Measurements from ENCODE around the gene C9orf43. TPM values are rescaled to one million over a fixed set of nuclear protein-coding genes. Genes with fewer than 3 reads are reported as not detected.

Gene C9orf43
- total RNA-seq, 1 donor from 2014 or later = not detected

DNA sequence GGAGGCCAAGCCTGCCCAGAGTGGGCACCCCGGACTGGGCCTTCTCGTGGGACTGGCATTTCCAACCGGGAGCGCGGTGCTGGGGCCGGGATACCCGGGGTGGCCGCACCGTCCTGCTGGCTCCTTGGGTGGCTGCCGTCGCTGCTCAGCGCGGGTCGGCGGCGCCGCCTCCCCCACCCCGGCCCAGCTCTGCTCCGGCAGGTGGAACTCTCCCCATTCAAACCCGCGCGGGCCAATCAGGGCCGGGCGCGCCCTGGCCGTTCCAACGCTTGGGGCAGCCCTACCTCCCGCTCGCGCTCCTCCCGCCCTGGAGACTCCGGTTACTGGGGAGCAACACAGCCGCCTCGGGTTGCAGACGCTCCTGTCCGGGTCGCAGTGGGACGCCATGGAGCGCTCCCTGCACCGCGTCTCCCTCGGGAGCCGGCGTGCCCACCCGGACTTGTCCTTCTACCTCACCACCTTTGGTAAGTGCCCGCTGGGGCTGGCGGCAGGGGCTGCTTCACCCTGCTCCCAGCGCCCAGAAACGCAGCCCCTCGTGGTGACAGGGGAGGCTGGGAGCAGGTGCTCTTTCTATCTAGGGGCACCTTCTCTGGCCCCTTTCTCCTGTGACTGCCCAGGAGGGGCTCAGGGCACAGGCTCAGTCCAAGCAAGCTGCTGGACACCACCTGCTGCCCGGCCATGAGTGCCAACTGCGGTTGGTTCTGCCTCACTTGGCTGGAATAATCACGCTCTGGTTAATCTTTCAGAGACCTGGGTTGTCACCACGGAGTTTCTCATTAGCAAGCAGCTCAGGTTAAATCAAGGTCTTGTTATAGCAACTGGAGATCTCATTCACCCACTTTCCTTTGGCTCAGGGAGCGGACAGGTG is 53.1 kb downstream of the C9orf43 start, which contains the start of gene RGS3:
RGS3 (plus strand) TSS at position 310 of the 868 bp plus-strand sequence; CDS start at position 386, 76 bp downstream.
- H3K27me3 ChIP-seq = no peaks in the 10 kb centered on the region
- no peaks in the 10 kb centered on the region for H3K9me3 ChIP-seq
- TF ChIP-seq, protein P1, sequence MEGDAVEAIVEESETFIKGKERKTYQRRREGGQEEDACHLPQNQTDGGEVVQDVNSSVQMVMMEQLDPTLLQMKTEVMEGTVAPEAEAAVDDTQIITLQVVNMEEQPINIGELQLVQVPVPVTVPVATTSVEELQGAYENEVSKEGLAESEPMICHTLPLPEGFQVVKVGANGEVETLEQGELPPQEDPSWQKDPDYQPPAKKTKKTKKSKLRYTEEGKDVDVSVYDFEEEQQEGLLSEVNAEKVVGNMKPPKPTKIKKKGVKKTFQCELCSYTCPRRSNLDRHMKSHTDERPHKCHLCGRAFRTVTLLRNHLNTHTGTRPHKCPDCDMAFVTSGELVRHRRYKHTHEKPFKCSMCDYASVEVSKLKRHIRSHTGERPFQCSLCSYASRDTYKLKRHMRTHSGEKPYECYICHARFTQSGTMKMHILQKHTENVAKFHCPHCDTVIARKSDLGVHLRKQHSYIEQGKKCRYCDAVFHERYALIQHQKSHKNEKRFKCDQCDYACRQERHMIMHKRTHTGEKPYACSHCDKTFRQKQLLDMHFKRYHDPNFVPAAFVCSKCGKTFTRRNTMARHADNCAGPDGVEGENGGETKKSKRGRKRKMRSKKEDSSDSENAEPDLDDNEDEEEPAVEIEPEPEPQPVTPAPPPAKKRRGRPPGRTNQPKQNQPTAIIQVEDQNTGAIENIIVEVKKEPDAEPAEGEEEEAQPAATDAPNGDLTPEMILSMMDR (IDR thresholded peaks at IDR 0.05) = peak in 1 of 3 experiments; percentile 41
- intact Hi-C loops (cut with DNase I) = loop anchor here (5.0 kb wide), 1 partner anchor 104 kb away; no protein-coding TSS in a partner anchor
- no peaks in the 10 kb centered on the region for H3K36me3 ChIP-seq
- peak within 1 kb of the TSS; percentile 81 to 83 for H3K27ac ChIP-seq
- H3K4me1 ChIP-seq = peaks cover 0 to 7% of the 10 kb centered on the region in 2 donors
- peak; percentile 37 to 86 for DNase-seq (ENCODE audit: low spot score in 2 of 2)
- H3K4me3 ChIP-seq = peak within 1 kb of the TSS; percentile 58 to 72

DNA sequence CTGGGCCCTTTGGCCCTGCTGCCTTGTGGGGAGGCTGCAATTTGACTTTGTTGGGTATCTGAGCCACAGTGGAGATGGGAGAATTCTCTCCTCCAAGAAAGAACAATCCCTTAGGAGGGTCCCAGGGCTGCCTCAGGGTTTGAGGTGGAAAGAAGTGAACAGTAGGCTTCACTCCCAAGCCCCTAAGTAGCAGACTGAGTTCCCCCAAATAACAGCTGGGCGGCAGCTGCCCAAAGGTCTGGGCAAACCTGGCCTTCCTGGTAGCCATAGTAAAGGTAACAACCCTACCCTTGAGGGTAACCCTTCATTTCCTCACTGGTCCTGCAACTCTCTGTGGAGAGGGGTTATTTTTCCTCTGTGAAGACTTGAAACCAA is 53.7 kb downstream of the C9orf43 start:
- Histone ChIP-seq H3K9me3 (no peaks in the 10 kb centered on the region), H3K36me3 (no peaks in the 10 kb centered on the region), H3K27me3 (no peaks in the 10 kb centered on the region), H3K4me1 (peaks cover 0 to 9% of the 10 kb centered on the region in 2 donors), H3K27ac (peak overlapping the region; percentile 81 to 83), H3K4me3 (peak overlapping the region; percentile 58 to 72)
- TF ChIP-seq, protein P1 (IDR thresholded peaks at IDR 0.05) = no peak
- DNase-seq (ENCODE audit: low spot score in 2 of 2) = no peak
- intact Hi-C loops (cut with DNase I) = loop anchor here (5.0 kb wide), 1 partner anchor 103 kb away; no protein-coding TSS in a partner anchor

DNA sequence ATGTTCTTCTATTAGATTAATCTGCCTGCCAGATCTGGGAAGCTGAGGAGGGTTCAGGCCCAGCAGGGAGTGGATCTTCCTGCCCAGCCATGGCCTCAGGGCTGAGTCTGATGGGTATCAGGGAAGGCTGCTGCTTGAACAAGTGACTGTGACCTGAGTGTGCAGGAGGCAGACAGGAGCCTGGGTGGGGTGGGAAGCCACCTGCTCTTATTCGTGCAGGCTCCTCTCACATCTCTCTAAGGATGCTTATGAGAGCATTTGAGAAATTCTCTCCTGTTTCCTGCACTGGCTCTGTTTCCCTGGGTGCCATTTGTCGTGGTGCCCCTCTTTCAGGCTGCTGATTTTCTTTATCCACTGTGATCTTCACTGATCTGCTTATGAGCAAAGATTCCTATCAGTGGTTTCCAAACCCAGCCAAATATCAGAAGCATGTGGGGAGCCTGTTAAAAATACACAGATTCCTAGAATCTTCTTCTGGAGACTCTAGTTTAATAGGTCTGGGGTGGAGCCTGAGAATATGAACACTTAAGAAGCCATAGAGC is 55.1 kb downstream of the C9orf43 start:
- no peaks in the 10 kb centered on the region for H3K9me3 ChIP-seq
- peak overlapping the region in 1 of 2 donors; percentile 72 for H3K4me3 ChIP-seq
- no peak for DNase-seq (ENCODE audit: low spot score in 2 of 2)
- peaks cover 0 to 12% of the 10 kb centered on the region in 2 donors for H3K4me1 ChIP-seq
- H3K27me3 ChIP-seq = no peaks in the 10 kb centered on the region
- no peaks in the 10 kb centered on the region for H3K36me3 ChIP-seq
- TF ChIP-seq, protein P1 (IDR thresholded peaks at IDR 0.05) = no peak
- intact Hi-C loops (cut with DNase I) = no loop called here
- H3K27ac ChIP-seq = peak overlapping the region; percentile 81 to 83

DNA sequence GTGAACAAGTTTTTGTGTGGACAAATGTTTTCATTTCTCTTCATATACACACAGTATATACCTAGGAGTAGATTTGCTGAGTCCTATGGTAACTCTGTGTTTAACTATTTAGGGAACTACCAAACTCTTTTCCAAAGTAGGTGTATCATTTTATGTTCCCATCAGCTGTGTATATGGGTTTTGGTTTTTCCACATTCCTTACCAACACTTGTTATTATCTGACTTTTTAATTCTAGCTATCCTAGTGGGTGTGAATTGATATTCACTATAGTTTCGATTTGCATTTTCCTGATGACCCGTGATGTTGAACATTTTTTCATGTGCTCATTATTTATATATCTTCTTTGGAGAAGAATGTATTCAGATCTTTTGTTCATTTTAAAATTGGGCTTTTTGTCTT is 56.6 kb downstream of the C9orf43 start:
- TF ChIP-seq, protein P1 (IDR thresholded peaks at IDR 0.05) = no peak
- no peaks in the 10 kb centered on the region for H3K36me3 ChIP-seq
- H3K9me3 ChIP-seq = no peaks in the 10 kb centered on the region
- no peaks in the 10 kb centered on the region for H3K27me3 ChIP-seq
- no peak overlapping the region for H3K4me3 ChIP-seq
- no peak for DNase-seq (ENCODE audit: low spot score in 2 of 2)
- peaks cover 6 to 20% of the 10 kb centered on the region in 2 donors for H3K4me1 ChIP-seq
- H3K27ac ChIP-seq = peak overlapping the region; percentile 0 to 81
- intact Hi-C loops (cut with DNase I) = no loop called here

DNA sequence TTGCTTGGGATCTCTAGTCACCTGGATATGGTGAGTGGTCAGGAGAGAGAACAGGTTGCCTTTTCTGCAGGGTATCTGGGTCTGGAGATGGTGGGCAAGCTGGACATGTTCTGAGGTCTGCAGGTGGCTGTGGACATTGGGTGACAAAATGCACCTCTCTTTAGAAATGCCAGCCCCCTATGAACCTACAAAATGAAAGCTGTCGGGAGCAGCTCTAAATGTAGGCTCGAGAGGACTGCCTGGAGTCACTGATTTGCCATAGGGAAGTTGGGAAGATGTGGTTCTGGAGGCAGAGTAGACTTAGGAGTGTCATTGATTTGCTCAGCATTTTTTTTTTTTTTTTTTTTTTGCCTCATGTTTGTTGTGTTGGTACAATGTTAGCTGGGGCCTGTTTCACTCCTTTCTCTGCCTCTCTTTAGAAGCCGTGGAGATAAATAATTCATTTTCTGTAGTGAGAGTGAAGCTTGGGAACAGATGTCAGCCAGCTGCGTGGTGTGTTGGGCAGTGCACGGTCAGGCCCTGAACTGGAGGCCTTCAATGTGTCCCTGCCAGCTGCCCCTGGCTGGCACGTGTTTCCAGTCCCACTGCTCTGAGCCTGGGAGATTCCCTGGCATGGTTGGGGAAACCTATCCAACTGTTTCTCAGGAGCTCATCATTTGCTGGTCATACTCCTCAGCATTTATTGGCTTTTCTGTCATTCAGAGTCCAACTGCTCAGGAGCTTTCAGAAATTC is 58.3 kb downstream of the C9orf43 start:
- TF ChIP-seq, protein P1 (IDR thresholded peaks at IDR 0.05) = no peak
- Histone ChIP-seq H3K4me1 (peaks cover 6 to 15% of the 10 kb centered on the region in 2 donors), H3K27me3 (no peaks in the 10 kb centered on the region)

More for the DNA sequence above, 58.3 kb downstream of the C9orf43 start:
- intact Hi-C loops (cut with DNase I) = no loop called here
- Histone ChIP-seq H3K36me3 (no peaks in the 10 kb centered on the region), H3K9me3 (no peaks in the 10 kb centered on the region), H3K4me3 (no peak overlapping the region), H3K27ac (peak overlapping the region; percentile 55 to 75)
- no peak for DNase-seq (ENCODE audit: low spot score in 2 of 2)

All from ascending aorta (tissue), 2 donors.